IMR-90 (cell line): ENCODE results near the gene FBXL14.

Source experiments
- CEBPB ChIP-seq: IDR thresholded peaks from 2 replicates; pipeline ENCODE4 v1.6.1; 2012; ENCODE audit warnings: low read depth, low read length, improper control_type of control experiment
- CTCF ChIP-seq: conservative IDR thresholded peaks from 2 replicates; pipeline ENCODE4 v1.5.1; 2012; ENCODE audit warnings: mild to moderate bottlenecking, low read depth, low read length, improper control_type of control experiment
- POLR2A ChIP-seq: IDR thresholded peaks from 2 replicates; pipeline ENCODE4 v1.6.1; 2012; ENCODE audit warnings: mild to moderate bottlenecking, low read depth, low read length

GRCh38 chr12:1529228-1529861, 65.0 kb downstream of the FBXL14 start:
- TF ChIP-seq CTCF (no peak), CEBPB (no peak), POLR2A (no peak)
